AG09319 (cell line): ENCODE data around the gene MAN2A1.

ENCODE experiments used
- DNase-seq: peaks from one replicate; pipeline ENCODE4 v3.0.0-alpha.2; 2010; ENCODE audit warnings: low read depth; ENCODE audit errors: extremely low read depth
- TF ChIP-seq, protein P1 (sequence below): IDR thresholded peaks from 2 replicates; pipeline ENCODE4 v1.5.1; 2011; ENCODE audit warnings: low read depth, mild to moderate bottlenecking, inconsistent platforms, low read length, moderate library complexity

Gene MAN2A1

DNA sequence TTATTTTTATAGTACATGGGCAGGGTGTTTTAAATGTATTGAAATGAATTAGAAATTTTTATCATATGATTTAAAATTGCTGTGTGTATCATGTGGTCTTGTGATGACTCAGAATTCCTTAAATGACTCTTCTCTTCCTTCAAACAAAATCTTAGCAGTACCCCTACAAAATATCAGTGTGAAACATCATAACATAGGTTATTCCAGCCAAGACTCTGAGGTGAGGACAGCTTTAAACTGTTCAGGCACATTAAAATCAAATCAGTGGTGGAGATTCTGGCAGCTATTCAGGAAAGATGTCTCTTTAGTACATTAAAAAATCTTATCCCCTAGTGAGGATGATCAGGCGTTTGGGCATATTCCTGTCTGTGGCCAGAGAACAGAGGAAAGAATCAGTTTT lies 174.0 kb downstream of the MAN2A1 start:
- TF ChIP-seq, protein P1, sequence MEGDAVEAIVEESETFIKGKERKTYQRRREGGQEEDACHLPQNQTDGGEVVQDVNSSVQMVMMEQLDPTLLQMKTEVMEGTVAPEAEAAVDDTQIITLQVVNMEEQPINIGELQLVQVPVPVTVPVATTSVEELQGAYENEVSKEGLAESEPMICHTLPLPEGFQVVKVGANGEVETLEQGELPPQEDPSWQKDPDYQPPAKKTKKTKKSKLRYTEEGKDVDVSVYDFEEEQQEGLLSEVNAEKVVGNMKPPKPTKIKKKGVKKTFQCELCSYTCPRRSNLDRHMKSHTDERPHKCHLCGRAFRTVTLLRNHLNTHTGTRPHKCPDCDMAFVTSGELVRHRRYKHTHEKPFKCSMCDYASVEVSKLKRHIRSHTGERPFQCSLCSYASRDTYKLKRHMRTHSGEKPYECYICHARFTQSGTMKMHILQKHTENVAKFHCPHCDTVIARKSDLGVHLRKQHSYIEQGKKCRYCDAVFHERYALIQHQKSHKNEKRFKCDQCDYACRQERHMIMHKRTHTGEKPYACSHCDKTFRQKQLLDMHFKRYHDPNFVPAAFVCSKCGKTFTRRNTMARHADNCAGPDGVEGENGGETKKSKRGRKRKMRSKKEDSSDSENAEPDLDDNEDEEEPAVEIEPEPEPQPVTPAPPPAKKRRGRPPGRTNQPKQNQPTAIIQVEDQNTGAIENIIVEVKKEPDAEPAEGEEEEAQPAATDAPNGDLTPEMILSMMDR, result no peak
- DNase-seq, result no peak

DNA sequence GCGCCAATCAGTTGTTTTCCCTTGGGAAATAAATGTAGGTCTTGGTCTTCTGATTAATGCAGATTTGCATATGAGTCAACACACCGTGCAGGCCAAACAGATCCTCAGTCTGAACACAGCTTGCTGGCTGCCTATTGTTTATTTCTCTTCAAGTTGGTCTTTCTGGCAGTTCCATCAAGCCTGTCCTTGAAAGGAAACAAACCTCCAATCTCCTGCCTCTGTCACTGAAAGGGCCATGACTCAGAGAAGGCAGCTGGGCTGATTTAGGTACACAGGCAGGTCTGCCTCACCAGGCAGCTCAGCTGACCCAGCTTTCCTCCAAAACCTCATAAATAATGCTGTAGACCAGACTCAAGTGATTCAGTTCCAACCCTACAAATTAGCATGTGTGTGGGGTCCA lies 175.9 kb downstream of the MAN2A1 start:
- peak; percentile 83 for DNase-seq
- TF ChIP-seq, protein P1, result no peak

DNA sequence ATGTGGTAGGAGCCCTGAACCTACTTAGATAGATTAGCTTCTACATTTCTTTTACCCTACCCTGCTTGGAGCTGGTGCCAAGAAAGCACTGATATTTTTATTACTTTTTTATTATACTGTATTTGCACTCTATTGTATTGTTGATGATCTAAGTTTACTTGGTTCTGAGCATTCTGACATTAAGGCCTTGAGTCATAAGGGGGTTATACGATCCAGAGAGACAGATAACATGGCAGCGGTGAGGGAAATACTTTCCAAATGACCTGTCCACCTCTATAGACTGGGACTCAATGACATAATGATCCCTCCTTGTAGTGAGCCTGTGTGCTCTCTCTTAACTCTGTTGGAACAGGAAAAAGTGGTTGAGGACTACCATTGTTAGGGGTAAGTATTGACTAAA lies 176.3 kb downstream of the MAN2A1 start:
- no peak for DNase-seq
- TF ChIP-seq, protein P1, result no peak

DNA sequence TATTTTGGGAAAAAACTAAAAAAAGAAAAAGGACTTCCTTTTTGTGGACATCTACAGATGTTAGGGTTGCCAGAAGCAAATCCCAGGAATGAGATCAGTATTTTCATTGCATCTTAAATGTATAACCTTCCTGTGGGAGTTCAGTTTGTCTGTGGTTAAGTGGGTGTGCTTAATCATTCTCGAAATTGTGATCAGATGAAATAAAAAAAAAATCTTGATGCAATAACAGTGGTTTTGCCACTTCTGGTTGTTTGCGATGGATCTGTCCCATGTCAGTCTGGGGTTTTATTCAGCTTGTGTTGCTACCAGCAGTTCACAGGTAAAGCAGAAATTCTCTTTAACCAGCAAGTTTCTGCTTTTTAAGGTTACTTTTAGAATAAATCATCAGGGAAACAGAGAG lies 179.0 kb downstream of the MAN2A1 start:
- TF ChIP-seq, protein P1, result no peak
- DNase-seq, result no peak

DNA sequence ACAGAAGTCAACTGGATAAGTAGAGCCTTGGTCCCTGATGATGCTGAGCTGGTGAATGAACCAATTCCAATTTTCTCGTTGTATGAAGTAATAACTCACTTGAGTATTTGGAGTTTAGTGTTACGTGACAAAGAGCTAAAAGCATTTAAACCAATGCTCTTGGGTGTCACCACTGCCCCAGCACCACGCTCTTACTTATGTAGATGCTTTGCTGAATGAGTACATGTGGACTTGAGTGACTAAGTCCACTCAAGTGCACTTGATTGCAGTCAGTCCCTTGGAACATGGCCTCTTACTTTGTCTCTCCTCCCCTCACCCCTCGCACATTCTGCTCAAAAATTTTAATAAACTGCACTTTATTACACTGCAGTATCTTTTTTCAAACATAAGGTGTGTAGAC lies 184.0 kb downstream of the MAN2A1 start:
- no peak for DNase-seq
- TF ChIP-seq, protein P1, result no peak

DNA sequence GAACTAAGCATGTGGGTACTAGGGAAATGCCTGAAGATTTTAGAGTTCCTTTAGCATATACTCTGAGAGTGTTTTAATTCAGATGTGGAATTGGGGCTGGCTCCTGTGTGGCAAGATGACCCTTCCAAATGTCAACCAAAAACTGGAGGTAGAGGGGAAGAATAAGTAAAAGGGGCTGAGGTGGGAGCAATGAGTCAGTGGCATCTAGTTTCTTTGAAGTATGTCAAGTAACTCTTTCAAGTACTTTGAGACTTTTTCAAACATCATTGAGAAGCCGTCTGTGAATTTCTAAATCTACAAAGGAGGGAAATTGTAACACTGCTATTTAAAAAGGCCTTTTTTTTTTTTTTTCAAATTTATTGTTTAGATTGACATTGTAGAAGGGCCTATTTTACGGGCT lies 184.4 kb downstream of the MAN2A1 start:
- TF ChIP-seq, protein P1, result no peak
- DNase-seq, result no peak

DNA sequence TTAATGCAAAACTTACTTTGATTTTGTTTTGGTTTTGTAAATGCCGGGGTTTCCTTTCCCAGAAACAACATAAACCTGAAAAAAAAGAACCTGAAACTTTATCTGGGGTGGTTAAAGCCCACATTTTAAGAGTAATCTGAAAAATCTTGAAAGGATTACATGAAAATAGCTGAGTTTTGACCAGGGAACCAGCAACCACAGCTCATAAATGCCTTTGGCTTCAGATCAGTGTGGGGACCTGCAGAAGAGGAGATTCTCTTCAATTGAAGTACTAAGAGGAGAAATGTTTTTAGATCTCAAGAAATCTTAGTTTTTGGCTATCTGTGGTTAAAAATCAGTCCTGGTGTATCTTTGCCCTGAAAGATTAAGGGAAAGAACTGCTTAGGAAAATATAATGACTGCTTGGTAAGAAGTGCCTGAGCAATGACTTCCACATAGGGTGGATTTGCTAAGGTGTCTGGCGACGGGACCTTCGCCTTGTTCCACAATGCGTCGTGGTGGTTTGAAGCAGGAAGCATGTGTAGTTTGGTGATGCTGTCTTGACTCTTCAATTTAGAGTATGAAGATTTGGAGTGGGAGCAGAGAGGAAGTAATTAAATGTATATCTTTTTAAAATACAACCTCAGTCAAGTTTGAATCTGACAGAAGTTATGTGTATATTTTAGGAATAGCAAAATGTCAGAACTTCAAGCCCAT lies 186.5 kb downstream of the MAN2A1 start:
- DNase-seq, result no peak
- TF ChIP-seq, protein P1, result no peak
